GM12878 (cell line): ENCODE measurements around the gene FCAMR. TPM values are rescaled to one million over a fixed set of nuclear protein-coding genes. Genes with fewer than 3 reads are reported as not detected.

ENCODE experiments used
- JUND ChIP-seq: IDR thresholded peaks from 2 replicates; pipeline ENCODE4 v1.6.1; 2012; ENCODE audit warnings: low read depth, mild to moderate bottlenecking, low read length, improper control_type of control experiment, moderate library complexity
- MXI1 ChIP-seq: fragments of 150-350 bp; IDR thresholded peaks from 2 replicates; pipeline ENCODE4 v1.6.1; 2011; ENCODE audit warnings: low read depth, mild to moderate bottlenecking, inconsistent platforms, low read length, improper control_type of control experiment
- PAX8 ChIP-seq: fragments of 450-650 bp; IDR thresholded peaks from 2 replicates; pipeline ENCODE4 v1.6.1; 2017; ENCODE audit warnings: mild to moderate bottlenecking, moderate library complexity
- RFX5 ChIP-seq: IDR thresholded peaks from 2 replicates; pipeline ENCODE4 v1.6.1; 2011; ENCODE audit warnings: low read depth, low read length, improper control_type of control experiment
- SPI1 ChIP-seq: IDR thresholded peaks from 2 replicates; pipeline ENCODE4 v1.6.1; 2011; ENCODE audit warnings: low read depth, mild to moderate bottlenecking, low read length, moderate library complexity, borderline replicate concordance; ENCODE audit not compliant: insufficient read depth
- SUZ12 ChIP-seq: fragments of 200-600 bp; sonication (generic); IDR thresholded peaks from one replicate; pipeline ENCODE4 v1.6.1; 2018; ENCODE audit warnings: antibody characterized with exemption, mild to moderate bottlenecking; ENCODE audit not compliant: unreplicated experiment
- ZBED1 ChIP-seq: IDR thresholded peaks from 2 replicates; pipeline ENCODE4 v1.6.1; 2016; ENCODE audit warnings: borderline replicate concordance
- polyA plus RNA-seq, 11 experiments: library from polyadenylated mRNA; depleted of rRNA in 4 of 11; unstranded in 6 of 11; stranded (reverse) in 5 of 11; fragments of >200 nt; fragmentation: Nextera tagmentation in 4 of 11; fragmentation: Illumina TruSeq in 1 of 11; extraction: Ambion mirVana in 4 of 11; extraction: Trizol in 1 of 11; gene quantifications; 1 replicate in 1 of 11; 2 replicates in 10 of 11; pipeline versions ENCODE4 v1.2.1 to v1.2.3, GENCODE V29; 2011 to 2016; ENCODE audit warnings: inconsistent platforms in 2 of 11, missing spikeins in 2 of 11, low read depth in 1 of 11
- total RNA-seq, 4 experiments: library from RNA; depleted of rRNA in 3 of 4; stranded (reverse); fragments of >200 nt in 3 of 4; fragmentation: Illumina TruSeq in 1 of 4; extraction: Trizol in 1 of 4; gene quantifications; 2 replicates each; pipeline versions ENCODE4 v1.2.1 to v1.2.3, GENCODE V29; 2013 to 2021
- TF ChIP-seq, protein P1 (sequence below): fragments of 150-350 bp; IDR thresholded peaks from 2 replicates; pipeline ENCODE4 v1.6.1; 2016; ENCODE audit warnings: low read depth, low read length
- TF ChIP-seq, protein P2 (sequence below): fragments of 450-650 bp; IDR thresholded peaks from 2 replicates; pipeline ENCODE4 v1.6.1; 2017; ENCODE audit warnings: mild to moderate bottlenecking, moderate library complexity
- TF ChIP-seq, protein P3 (sequence below): fragments of 450-650 bp; formaldehyde crosslinking; IDR thresholded peaks from 2 replicates; pipeline ENCODE4 v1.4.0; 2020; ENCODE audit warnings: mild to moderate bottlenecking, moderate library complexity
- TF ChIP-seq, protein P4 (sequence below): IDR thresholded peaks from 2 replicates; pipeline ENCODE4 v1.6.1; 2011; ENCODE audit warnings: borderline replicate concordance, low read depth, mild to moderate bottlenecking, moderate library complexity, mixed read lengths, low read length; ENCODE audit not compliant: insufficient read depth; ENCODE audit errors: extremely low read length
- TF ChIP-seq, protein P5 (sequence below): fragments of 450-650 bp; IDR thresholded peaks from 2 replicates; pipeline ENCODE4 v1.6.1; 2017; ENCODE audit warnings: mild to moderate bottlenecking, moderate library complexity

Gene FCAMR
- total and polyA plus RNA-seq, 10 of the 15 experiments (the other 5 are each of a cell fraction or from before 2014, with no cell fraction given), result 0.04 to 0.15 (median 0.06) TPM; not detected in 3

DNA sequence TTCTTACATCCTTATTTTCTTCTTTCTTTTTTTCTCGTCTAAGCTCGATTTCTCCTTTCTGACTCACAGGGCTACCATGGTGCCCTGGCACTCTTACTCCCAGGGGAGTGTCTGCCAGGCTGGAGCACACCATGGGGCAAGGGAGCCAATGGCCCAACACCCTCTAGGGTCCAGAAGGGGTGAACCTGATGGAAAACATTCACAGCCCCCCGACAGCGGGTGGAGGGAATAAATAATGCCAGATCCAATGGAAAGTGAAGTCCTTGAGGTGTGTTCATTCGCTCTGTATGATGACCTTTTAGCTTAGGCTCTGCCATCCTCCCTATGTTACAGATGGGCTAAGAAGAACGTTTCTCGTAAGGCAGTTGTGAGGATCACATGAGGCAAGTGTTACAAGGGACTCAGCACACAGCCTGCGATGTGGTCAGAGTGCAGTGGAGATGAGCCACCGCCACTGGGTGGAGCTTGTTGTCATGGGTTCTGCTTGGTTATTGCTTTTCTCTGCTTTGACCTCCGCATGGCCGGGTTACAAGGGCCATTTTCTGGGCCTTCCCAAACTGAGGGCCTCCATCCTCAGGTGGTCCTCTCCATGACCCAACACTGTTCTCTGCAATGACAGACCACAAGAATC lies 45.0 kb downstream of the FCAMR start (continued):
- TF ChIP-seq, protein P1, sequence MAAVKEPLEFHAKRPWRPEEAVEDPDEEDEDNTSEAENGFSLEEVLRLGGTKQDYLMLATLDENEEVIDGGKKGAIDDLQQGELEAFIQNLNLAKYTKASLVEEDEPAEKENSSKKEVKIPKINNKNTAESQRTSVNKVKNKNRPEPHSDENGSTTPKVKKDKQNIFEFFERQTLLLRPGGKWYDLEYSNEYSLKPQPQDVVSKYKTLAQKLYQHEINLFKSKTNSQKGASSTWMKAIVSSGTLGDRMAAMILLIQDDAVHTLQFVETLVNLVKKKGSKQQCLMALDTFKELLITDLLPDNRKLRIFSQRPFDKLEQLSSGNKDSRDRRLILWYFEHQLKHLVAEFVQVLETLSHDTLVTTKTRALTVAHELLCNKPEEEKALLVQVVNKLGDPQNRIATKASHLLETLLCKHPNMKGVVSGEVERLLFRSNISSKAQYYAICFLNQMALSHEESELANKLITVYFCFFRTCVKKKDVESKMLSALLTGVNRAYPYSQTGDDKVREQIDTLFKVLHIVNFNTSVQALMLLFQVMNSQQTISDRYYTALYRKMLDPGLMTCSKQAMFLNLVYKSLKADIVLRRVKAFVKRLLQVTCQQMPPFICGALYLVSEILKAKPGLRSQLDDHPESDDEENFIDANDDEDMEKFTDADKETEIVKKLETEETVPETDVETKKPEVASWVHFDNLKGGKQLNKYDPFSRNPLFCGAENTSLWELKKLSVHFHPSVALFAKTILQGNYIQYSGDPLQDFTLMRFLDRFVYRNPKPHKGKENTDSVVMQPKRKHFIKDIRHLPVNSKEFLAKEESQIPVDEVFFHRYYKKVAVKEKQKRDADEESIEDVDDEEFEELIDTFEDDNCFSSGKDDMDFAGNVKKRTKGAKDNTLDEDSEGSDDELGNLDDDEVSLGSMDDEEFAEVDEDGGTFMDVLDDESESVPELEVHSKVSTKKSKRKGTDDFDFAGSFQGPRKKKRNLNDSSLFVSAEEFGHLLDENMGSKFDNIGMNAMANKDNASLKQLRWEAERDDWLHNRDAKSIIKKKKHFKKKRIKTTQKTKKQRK, result no peak
- TF ChIP-seq SPI1 (no peak), ZBED1 (no peak), RFX5 (no peak), JUND (no peak), PAX8 (no peak), MXI1 (peak; percentile 77; the same call in 1 of the 2 replicates), SUZ12 (no peak)
- TF ChIP-seq, protein P2, sequence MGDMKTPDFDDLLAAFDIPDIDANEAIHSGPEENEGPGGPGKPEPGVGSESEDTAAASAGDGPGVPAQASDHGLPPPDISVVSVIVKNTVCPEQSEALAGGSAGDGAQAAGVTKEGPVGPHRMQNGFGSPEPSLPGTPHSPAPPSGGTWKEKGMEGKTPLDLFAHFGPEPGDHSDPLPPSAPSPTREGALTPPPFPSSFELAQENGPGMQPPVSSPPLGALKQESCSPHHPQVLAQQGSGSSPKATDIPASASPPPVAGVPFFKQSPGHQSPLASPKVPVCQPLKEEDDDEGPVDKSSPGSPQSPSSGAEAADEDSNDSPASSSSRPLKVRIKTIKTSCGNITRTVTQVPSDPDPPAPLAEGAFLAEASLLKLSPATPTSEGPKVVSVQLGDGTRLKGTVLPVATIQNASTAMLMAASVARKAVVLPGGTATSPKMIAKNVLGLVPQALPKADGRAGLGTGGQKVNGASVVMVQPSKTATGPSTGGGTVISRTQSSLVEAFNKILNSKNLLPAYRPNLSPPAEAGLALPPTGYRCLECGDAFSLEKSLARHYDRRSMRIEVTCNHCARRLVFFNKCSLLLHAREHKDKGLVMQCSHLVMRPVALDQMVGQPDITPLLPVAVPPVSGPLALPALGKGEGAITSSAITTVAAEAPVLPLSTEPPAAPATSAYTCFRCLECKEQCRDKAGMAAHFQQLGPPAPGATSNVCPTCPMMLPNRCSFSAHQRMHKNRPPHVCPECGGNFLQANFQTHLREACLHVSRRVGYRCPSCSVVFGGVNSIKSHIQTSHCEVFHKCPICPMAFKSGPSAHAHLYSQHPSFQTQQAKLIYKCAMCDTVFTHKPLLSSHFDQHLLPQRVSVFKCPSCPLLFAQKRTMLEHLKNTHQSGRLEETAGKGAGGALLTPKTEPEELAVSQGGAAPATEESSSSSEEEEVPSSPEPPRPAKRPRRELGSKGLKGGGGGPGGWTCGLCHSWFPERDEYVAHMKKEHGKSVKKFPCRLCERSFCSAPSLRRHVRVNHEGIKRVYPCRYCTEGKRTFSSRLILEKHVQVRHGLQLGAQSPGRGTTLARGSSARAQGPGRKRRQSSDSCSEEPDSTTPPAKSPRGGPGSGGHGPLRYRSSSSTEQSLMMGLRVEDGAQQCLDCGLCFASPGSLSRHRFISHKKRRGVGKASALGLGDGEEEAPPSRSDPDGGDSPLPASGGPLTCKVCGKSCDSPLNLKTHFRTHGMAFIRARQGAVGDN, result peak; percentile 98
- TF ChIP-seq, protein P3, sequence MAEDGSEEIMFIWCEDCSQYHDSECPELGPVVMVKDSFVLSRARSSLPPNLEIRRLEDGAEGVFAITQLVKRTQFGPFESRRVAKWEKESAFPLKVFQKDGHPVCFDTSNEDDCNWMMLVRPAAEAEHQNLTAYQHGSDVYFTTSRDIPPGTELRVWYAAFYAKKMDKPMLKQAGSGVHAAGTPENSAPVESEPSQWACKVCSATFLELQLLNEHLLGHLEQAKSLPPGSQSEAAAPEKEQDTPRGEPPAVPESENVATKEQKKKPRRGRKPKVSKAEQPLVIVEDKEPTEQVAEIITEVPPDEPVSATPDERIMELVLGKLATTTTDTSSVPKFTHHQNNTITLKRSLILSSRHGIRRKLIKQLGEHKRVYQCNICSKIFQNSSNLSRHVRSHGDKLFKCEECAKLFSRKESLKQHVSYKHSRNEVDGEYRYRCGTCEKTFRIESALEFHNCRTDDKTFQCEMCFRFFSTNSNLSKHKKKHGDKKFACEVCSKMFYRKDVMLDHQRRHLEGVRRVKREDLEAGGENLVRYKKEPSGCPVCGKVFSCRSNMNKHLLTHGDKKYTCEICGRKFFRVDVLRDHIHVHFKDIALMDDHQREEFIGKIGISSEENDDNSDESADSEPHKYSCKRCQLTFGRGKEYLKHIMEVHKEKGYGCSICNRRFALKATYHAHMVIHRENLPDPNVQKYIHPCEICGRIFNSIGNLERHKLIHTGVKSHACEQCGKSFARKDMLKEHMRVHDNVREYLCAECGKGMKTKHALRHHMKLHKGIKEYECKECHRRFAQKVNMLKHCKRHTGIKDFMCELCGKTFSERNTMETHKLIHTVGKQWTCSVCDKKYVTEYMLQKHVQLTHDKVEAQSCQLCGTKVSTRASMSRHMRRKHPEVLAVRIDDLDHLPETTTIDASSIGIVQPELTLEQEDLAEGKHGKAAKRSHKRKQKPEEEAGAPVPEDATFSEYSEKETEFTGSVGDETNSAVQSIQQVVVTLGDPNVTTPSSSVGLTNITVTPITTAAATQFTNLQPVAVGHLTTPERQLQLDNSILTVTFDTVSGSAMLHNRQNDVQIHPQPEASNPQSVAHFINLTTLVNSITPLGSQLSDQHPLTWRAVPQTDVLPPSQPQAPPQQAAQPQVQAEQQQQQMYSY (CRISPR knock-in tag), result no peak
- TF ChIP-seq, protein P4, sequence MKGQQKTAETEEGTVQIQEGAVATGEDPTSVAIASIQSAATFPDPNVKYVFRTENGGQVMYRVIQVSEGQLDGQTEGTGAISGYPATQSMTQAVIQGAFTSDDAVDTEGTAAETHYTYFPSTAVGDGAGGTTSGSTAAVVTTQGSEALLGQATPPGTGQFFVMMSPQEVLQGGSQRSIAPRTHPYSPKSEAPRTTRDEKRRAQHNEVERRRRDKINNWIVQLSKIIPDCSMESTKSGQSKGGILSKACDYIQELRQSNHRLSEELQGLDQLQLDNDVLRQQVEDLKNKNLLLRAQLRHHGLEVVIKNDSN, result peak; percentile 58
- TF ChIP-seq, protein P5, sequence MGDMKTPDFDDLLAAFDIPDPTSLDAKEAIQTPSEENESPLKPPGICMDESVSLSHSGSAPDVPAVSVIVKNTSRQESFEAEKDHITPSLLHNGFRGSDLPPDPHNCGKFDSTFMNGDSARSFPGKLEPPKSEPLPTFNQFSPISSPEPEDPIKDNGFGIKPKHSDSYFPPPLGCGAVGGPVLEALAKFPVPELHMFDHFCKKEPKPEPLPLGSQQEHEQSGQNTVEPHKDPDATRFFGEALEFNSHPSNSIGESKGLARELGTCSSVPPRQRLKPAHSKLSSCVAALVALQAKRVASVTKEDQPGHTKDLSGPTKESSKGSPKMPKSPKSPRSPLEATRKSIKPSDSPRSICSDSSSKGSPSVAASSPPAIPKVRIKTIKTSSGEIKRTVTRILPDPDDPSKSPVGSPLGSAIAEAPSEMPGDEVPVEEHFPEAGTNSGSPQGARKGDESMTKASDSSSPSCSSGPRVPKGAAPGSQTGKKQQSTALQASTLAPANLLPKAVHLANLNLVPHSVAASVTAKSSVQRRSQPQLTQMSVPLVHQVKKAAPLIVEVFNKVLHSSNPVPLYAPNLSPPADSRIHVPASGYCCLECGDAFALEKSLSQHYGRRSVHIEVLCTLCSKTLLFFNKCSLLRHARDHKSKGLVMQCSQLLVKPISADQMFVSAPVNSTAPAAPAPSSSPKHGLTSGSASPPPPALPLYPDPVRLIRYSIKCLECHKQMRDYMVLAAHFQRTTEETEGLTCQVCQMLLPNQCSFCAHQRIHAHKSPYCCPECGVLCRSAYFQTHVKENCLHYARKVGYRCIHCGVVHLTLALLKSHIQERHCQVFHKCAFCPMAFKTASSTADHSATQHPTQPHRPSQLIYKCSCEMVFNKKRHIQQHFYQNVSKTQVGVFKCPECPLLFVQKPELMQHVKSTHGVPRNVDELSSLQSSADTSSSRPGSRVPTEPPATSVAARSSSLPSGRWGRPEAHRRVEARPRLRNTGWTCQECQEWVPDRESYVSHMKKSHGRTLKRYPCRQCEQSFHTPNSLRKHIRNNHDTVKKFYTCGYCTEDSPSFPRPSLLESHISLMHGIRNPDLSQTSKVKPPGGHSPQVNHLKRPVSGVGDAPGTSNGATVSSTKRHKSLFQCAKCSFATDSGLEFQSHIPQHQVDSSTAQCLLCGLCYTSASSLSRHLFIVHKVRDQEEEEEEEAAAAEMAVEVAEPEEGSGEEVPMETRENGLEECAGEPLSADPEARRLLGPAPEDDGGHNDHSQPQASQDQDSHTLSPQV, result peak; percentile 45; the same call in 1 of the 2 replicates
